ENCODE data around the gene NAV2.

NAV2 gene

GRCh38 chr11:19679952-19680828 is 32.4 kb upstream of the NAV2 start:
- no peak overlapping the region for H3K18ac ChIP-seq (ENCODE audit: low read length)
- WGBS (ENCODE audit: extremely low coverage, insufficient coverage, insufficient read length), result no CpG with 5 or more reads among the region's 12 CpGs
- H4K91ac ChIP-seq (ENCODE audit: low read depth, low read length), result peak overlapping the region; percentile 60
- no peaks in the 10 kb centered on the region for H3K9me3 ChIP-seq (ENCODE audit: insufficient read depth, low read depth, low read length)
- H2BK5ac ChIP-seq (ENCODE audit: low read depth, low read length, poor library complexity), result peak overlapping the region; percentile 70
- H3K27ac ChIP-seq (ENCODE audit: low read depth, low read length), result peak overlapping the region; percentile 45
- peak overlapping the region; percentile 77 for H2BK12ac ChIP-seq (ENCODE audit: low read length)
- peak overlapping the region; percentile 27 for H2AFZ ChIP-seq (ENCODE audit: insufficient read depth, low read length, poor library complexity)
- no peak overlapping the region for H3K4me3 ChIP-seq (ENCODE audit: low read depth, low read length)
- H3K23ac ChIP-seq (ENCODE audit: low read length), result no peak overlapping the region
- H3K14ac ChIP-seq (ENCODE audit: low read length), result peak overlapping the region; percentile 63
- H3K79me1 ChIP-seq (ENCODE audit: low read length), result peaks cover 3% of the 10 kb centered on the region
- H3K4ac ChIP-seq (ENCODE audit: low read depth, low read length), result no peak overlapping the region
- no peak overlapping the region for H4K8ac ChIP-seq (ENCODE audit: low read depth, low read length)
- H3K9ac ChIP-seq (ENCODE audit: low read length), result no peak overlapping the region
- H4K12ac ChIP-seq (ENCODE audit: low read depth, low read length), result no peak overlapping the region
- H3K36me3 ChIP-seq (ENCODE audit: control insufficient read depth in 1 of 2, insufficient read depth in 2 of 2, low read length in 2 of 2), result no peaks in the 10 kb centered on the region
- peak; percentile 82 to 84 for DNase-seq
- H2BK120ac ChIP-seq (ENCODE audit: insufficient read depth, low read length, poor library complexity), result peak overlapping the region; percentile 84
- peak overlapping the region; percentile 18 for H3K4me2 ChIP-seq (ENCODE audit: low read length)
- H2AK5ac ChIP-seq (ENCODE audit: low read length), result no peak overlapping the region
- peaks cover 9 to 11% of the 10 kb centered on the region in 2 experiments for H3K4me1 ChIP-seq (ENCODE audit: control insufficient read depth in 1 of 2, insufficient read depth in 2 of 2, low read length in 2 of 2)
- H3K79me2 ChIP-seq (ENCODE audit: control insufficient read depth, insufficient read depth, low read length, poor library complexity), result no peaks in the 10 kb centered on the region
- no peaks in the 10 kb centered on the region for H3K27me3 ChIP-seq (ENCODE audit: insufficient read depth, low read length)

- no peaks in the 10 kb centered on the region for H3K79me2 ChIP-seq (ENCODE audit: control insufficient read depth, insufficient read depth, low read length, poor library complexity)
- no peak overlapping the region for H3K4me2 ChIP-seq (ENCODE audit: low read length)
- no peak overlapping the region for H3K27ac ChIP-seq (ENCODE audit: low read depth, low read length)
- H3K4me1 ChIP-seq (ENCODE audit: control insufficient read depth in 1 of 2, insufficient read depth in 2 of 2, low read length in 2 of 2), result peaks cover 7 to 11% of the 10 kb centered on the region in 2 experiments
- no peak overlapping the region for H2AK5ac ChIP-seq (ENCODE audit: low read length)
- no peak overlapping the region for H4K8ac ChIP-seq (ENCODE audit: low read depth, low read length)
- no peak overlapping the region for H2BK5ac ChIP-seq (ENCODE audit: low read depth, low read length, poor library complexity)
- no peak overlapping the region for H3K4ac ChIP-seq (ENCODE audit: low read depth, low read length)
- WGBS (ENCODE audit: extremely low coverage, insufficient coverage, insufficient read length), result no CpG with 5 or more reads among the region's 4 CpGs
- H3K9ac ChIP-seq (ENCODE audit: low read length), result no peak overlapping the region
- peak in 1 of 2 donors; percentile 31 for DNase-seq
- H3K36me3 ChIP-seq (ENCODE audit: control insufficient read depth in 1 of 2, insufficient read depth in 2 of 2, low read length in 2 of 2), result no peaks in the 10 kb centered on the region
- no peak overlapping the region for H4K91ac ChIP-seq (ENCODE audit: low read depth, low read length)
- H3K23ac ChIP-seq (ENCODE audit: low read length), result no peak overlapping the region
- H4K12ac ChIP-seq (ENCODE audit: low read depth, low read length), result no peak overlapping the region
- no peak overlapping the region for H2AFZ ChIP-seq (ENCODE audit: insufficient read depth, low read length, poor library complexity)
- H3K14ac ChIP-seq (ENCODE audit: low read length), result no peak overlapping the region
- no peak overlapping the region for H2BK120ac ChIP-seq (ENCODE audit: insufficient read depth, low read length, poor library complexity)
- H3K18ac ChIP-seq (ENCODE audit: low read length), result no peak overlapping the region
- H2BK12ac ChIP-seq (ENCODE audit: low read length), result no peak overlapping the region
- no peaks in the 10 kb centered on the region for H3K9me3 ChIP-seq (ENCODE audit: insufficient read depth, low read depth, low read length)
- no peak overlapping the region for H3K4me3 ChIP-seq (ENCODE audit: low read depth, low read length)
- peaks cover 3% of the 10 kb centered on the region for H3K79me1 ChIP-seq (ENCODE audit: low read length)
- H3K27me3 ChIP-seq (ENCODE audit: insufficient read depth, low read length), result no peaks in the 10 kb centered on the region
Measured at GRCh38 chr11:19680829-19681368, 31.7 kb upstream of the NAV2 start.

GRCh38 chr11:19683141-19683805 is 29.4 kb upstream of the NAV2 start:
- no peak overlapping the region for H2BK120ac ChIP-seq (ENCODE audit: insufficient read depth, low read length, poor library complexity)
- no peak overlapping the region for H3K9ac ChIP-seq (ENCODE audit: low read length)
- H2AK5ac ChIP-seq (ENCODE audit: low read length), result no peak overlapping the region
- H4K12ac ChIP-seq (ENCODE audit: low read depth, low read length), result no peak overlapping the region
- no peaks in the 10 kb centered on the region for H3K79me2 ChIP-seq (ENCODE audit: control insufficient read depth, insufficient read depth, low read length, poor library complexity)
- no peak overlapping the region for H3K14ac ChIP-seq (ENCODE audit: low read length)
- WGBS (ENCODE audit: extremely low coverage, insufficient coverage, insufficient read length), result no CpG with 5 or more reads among the region's 5 CpGs
- H3K27me3 ChIP-seq (ENCODE audit: insufficient read depth, low read length), result no peaks in the 10 kb centered on the region
- peaks cover 7 to 9% of the 10 kb centered on the region in 2 experiments for H3K4me1 ChIP-seq (ENCODE audit: control insufficient read depth in 1 of 2, insufficient read depth in 2 of 2, low read length in 2 of 2)
- no peak overlapping the region for H4K91ac ChIP-seq (ENCODE audit: low read depth, low read length)
- no peak overlapping the region for H3K23ac ChIP-seq (ENCODE audit: low read length)
- no peak overlapping the region for H3K4me2 ChIP-seq (ENCODE audit: low read length)
- H2BK12ac ChIP-seq (ENCODE audit: low read length), result no peak overlapping the region
- H3K79me1 ChIP-seq (ENCODE audit: low read length), result peaks cover 3% of the 10 kb centered on the region
- DNase-seq, result no peak
- no peak overlapping the region for H3K27ac ChIP-seq (ENCODE audit: low read depth, low read length)
- H3K4ac ChIP-seq (ENCODE audit: low read depth, low read length), result no peak overlapping the region
- no peak overlapping the region for H4K8ac ChIP-seq (ENCODE audit: low read depth, low read length)
- H3K18ac ChIP-seq (ENCODE audit: low read length), result no peak overlapping the region
- H3K4me3 ChIP-seq (ENCODE audit: low read depth, low read length), result no peak overlapping the region
- no peak overlapping the region for H2AFZ ChIP-seq (ENCODE audit: insufficient read depth, low read length, poor library complexity)
- H3K36me3 ChIP-seq (ENCODE audit: control insufficient read depth in 1 of 2, insufficient read depth in 2 of 2, low read length in 2 of 2), result no peaks in the 10 kb centered on the region
- no peak overlapping the region for H2BK5ac ChIP-seq (ENCODE audit: low read depth, low read length, poor library complexity)
- no peaks in the 10 kb centered on the region for H3K9me3 ChIP-seq (ENCODE audit: insufficient read depth, low read depth, low read length)

GRCh38 chr11:19683862-19684491 is 28.7 kb upstream of the NAV2 start:
- Histone ChIP-seq H2AFZ (ENCODE audit: insufficient read depth, low read length, poor library complexity) (no peak overlapping the region), H3K14ac (ENCODE audit: low read length) (no peak overlapping the region), H3K23ac (ENCODE audit: low read length) (no peak overlapping the region), H3K36me3 (ENCODE audit: control insufficient read depth in 1 of 2, insufficient read depth in 2 of 2, low read length in 2 of 2) (no peaks in the 10 kb centered on the region), H4K12ac (ENCODE audit: low read depth, low read length) (no peak overlapping the region), H2BK5ac (ENCODE audit: low read depth, low read length, poor library complexity) (no peak overlapping the region), H3K4me1 (ENCODE audit: control insufficient read depth in 1 of 2, insufficient read depth in 2 of 2, low read length in 2 of 2) (peaks cover 7 to 9% of the 10 kb centered on the region in 2 experiments), H3K27me3 (ENCODE audit: insufficient read depth, low read length) (no peaks in the 10 kb centered on the region), H4K8ac (ENCODE audit: low read depth, low read length) (no peak overlapping the region), H3K79me2 (ENCODE audit: control insufficient read depth, insufficient read depth, low read length, poor library complexity) (no peaks in the 10 kb centered on the region), H3K18ac (ENCODE audit: low read length) (no peak overlapping the region), H2BK12ac (ENCODE audit: low read length) (no peak overlapping the region), H3K27ac (ENCODE audit: low read depth, low read length) (no peak overlapping the region), H3K4me2 (ENCODE audit: low read length) (no peak overlapping the region), H3K9ac (ENCODE audit: low read length) (no peak overlapping the region), H3K4ac (ENCODE audit: low read depth, low read length) (no peak overlapping the region), H4K91ac (ENCODE audit: low read depth, low read length) (no peak overlapping the region), H2BK120ac (ENCODE audit: insufficient read depth, low read length, poor library complexity) (no peak overlapping the region), H3K4me3 (ENCODE audit: low read depth, low read length) (no peak overlapping the region), H3K9me3 (ENCODE audit: insufficient read depth, low read depth, low read length) (no peaks in the 10 kb centered on the region), H2AK5ac (ENCODE audit: low read length) (no peak overlapping the region), H3K79me1 (ENCODE audit: low read length) (peaks cover 3% of the 10 kb centered on the region)
- no CpG with 5 or more reads among the region's 2 CpGs for WGBS (ENCODE audit: extremely low coverage, insufficient coverage, insufficient read length)
- DNase-seq, result no peak

All from trophoblast cell (in vitro differentiated cells and primary cell).